ENCODE measurements around the gene STEAP1.

Gene STEAP1

GRCh38 chr7:90212149-90212495 is 57.9 kb downstream of the STEAP1 start:
- DNase-seq (ENCODE audit: low spot score), result no peak
- no peak for TF ChIP-seq CTCF (IDR thresholded peaks at IDR 0.05; ENCODE audit: borderline replicate concordance, control extremely low read depth, extremely low read depth, insufficient read depth, missing control alignments)
- in situ Hi-C loops (cut with MboI; ENCODE audit: low sequenced_read_pairs, unreplicated experiment), result no loop called here

GRCh38 chr7:90213521-90213920 is 59.3 kb downstream of the STEAP1 start:
- DNase-seq (ENCODE audit: low spot score), result no peak
- TF ChIP-seq CTCF (IDR thresholded peaks at IDR 0.05; ENCODE audit: borderline replicate concordance, control extremely low read depth, extremely low read depth, insufficient read depth, missing control alignments), result no peak
- in situ Hi-C loops (cut with MboI; ENCODE audit: low sequenced_read_pairs, unreplicated experiment), result no loop called here
